Activated naive CD8-positive, alpha-beta T cell treated with anti-CD3 and anti-CD28 coated beads for 36 hours (primary cell): ENCODE measurements around the gene PAK3. TPM values are rescaled to one million over a fixed set of nuclear protein-coding genes. Genes with fewer than 3 reads are reported as not detected.

Experiments used
- DNase-seq: peaks from one replicate; pipeline ENCODE4 v3.0.0; 2021
- H3K27ac Mint-ChIP-seq: one replicate; pipeline ENCODE4 v1.8.0; 2022; ENCODE audit warnings: mild to moderate bottlenecking, moderate library complexity, mixed read lengths
- H3K27me3 Mint-ChIP-seq: one replicate; pipeline ENCODE4 v1.8.0; 2022; ENCODE audit warnings: mild to moderate bottlenecking, mixed read lengths
- H3K36me3 Mint-ChIP-seq: one replicate; pipeline ENCODE4 v1.8.0; 2021; ENCODE audit warnings: mild to moderate bottlenecking, mixed read lengths
- H3K4me1 Mint-ChIP-seq: one replicate; pipeline ENCODE4 v1.8.0; 2021; ENCODE audit warnings: mixed read lengths
- H3K4me3 Mint-ChIP-seq: one replicate; pipeline ENCODE4 v1.8.0; 2022; ENCODE audit warnings: mild to moderate bottlenecking, moderate library complexity, mixed read lengths
- H3K9me3 Mint-ChIP-seq: one replicate; pipeline ENCODE4 v1.8.0; 2022; ENCODE audit warnings: mixed read lengths
- total RNA-seq, 2 experiments: library from RNA; stranded (reverse); gene quantifications; one replicate each; pipeline ENCODE4 v1.2.3, GENCODE V29; 2021

PAK3 gene
- total RNA-seq, 2 experiments from 2014 or later = 0.62 TPM; not detected in 1

DNA sequence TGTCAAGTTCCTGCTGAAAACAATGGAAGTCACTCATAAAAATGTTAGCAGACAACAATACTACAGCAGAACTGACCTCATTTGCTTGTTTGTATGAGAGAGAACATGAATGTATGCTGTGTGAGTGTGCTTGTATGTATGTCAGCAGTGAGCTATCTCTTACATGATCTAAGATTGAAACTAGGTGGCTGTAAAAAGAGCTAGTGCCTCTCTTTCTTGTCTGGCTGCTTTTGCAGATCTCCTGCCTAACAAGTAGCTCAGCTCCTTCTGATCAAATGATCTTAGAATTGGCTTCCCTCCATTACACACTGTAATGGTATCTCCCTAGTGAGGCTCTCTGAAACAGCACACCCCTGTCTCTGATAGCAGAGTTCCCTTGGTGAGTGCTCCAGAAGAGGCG is 20.7 kb downstream of the PAK3 start:
- no peaks in the 10 kb centered on the region for H3K36me3 Mint-ChIP-seq
- H3K4me3 Mint-ChIP-seq = no peak overlapping the region
- no peak for DNase-seq
- no peaks in the 10 kb centered on the region for H3K4me1 Mint-ChIP-seq
- no peaks in the 10 kb centered on the region for H3K27me3 Mint-ChIP-seq
- no peak overlapping the region for H3K27ac Mint-ChIP-seq
- H3K9me3 Mint-ChIP-seq = no peaks in the 10 kb centered on the region

DNA sequence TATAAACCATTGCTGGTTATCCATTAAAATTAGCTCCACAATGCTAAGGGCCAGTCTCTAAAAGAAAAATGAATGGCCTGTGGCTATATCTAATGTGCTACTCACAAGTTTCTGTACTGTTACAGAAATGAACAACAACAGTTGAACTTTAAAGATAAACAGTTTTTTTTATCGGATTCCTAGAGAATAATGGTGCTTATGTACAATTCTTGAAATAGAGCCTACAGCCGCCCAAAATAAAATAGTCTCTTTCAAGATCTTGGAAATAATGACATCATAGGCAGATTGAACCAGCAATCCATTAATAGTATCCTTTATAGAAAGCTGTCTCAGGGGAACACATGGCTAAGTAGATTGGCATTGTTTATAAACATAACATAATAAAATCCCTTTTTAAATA is 23.4 kb downstream of the PAK3 start:
- H3K9me3 Mint-ChIP-seq = no peaks in the 10 kb centered on the region
- DNase-seq = no peak
- H3K27ac Mint-ChIP-seq = no peak overlapping the region
- no peak overlapping the region for H3K4me3 Mint-ChIP-seq
- peaks cover 1% of the 10 kb centered on the region for H3K4me1 Mint-ChIP-seq
- H3K27me3 Mint-ChIP-seq = no peaks in the 10 kb centered on the region
- H3K36me3 Mint-ChIP-seq = no peaks in the 10 kb centered on the region

DNA sequence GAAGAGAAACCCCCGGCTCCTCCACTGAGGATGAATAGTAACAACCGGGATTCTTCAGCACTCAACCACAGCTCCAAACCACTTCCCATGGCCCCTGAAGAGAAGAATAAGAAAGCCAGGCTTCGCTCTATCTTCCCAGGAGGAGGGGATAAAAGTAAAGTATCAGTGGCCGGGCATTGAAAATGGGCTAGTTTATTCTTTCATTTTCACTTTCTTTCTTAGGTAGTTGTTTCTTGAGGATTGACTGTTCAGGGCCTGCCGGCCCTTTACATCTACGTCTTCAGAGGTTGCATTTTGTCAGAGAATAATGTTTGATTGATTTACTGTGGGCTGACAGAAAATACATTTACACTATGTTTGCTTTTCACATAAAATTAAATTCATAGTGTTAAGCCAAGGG is 27.1 kb downstream of the PAK3 start:
- no peak for DNase-seq
- H3K27me3 Mint-ChIP-seq = no peaks in the 10 kb centered on the region
- H3K27ac Mint-ChIP-seq = peak overlapping the region; percentile 58
- H3K4me1 Mint-ChIP-seq = peaks cover 1% of the 10 kb centered on the region
- H3K4me3 Mint-ChIP-seq = peak overlapping the region; percentile 48
- H3K36me3 Mint-ChIP-seq = no peaks in the 10 kb centered on the region
- no peaks in the 10 kb centered on the region for H3K9me3 Mint-ChIP-seq

DNA sequence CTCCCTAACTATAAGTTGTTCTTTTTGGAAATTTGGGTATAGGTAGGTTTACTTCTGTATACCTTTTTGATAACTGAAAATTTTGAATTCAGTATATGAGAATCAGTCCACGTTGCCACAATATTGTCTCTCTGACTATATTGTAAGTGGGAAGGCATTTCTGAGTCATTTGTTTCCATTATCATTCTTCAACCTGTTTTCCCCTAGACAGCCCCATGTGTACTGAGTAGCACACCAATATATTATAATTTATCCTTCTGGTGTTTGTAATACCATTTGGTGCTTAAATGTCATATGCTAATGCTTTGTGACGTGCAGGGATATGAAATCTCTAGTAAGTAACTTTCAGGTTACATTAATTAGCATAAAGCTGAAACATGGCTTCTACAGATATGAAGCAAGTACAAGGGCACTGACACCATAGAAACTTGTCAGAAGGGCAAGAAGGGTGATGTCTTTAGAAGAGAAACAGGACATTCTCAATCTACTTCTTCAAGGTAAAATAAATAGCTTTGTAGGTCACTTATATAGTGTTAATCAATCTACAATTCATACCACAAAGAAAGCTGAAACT is 27.7 kb downstream of the PAK3 start:
- no peaks in the 10 kb centered on the region for H3K9me3 Mint-ChIP-seq
- peak overlapping the region; percentile 56 for H3K27ac Mint-ChIP-seq
- H3K27me3 Mint-ChIP-seq = no peaks in the 10 kb centered on the region

DNA sequence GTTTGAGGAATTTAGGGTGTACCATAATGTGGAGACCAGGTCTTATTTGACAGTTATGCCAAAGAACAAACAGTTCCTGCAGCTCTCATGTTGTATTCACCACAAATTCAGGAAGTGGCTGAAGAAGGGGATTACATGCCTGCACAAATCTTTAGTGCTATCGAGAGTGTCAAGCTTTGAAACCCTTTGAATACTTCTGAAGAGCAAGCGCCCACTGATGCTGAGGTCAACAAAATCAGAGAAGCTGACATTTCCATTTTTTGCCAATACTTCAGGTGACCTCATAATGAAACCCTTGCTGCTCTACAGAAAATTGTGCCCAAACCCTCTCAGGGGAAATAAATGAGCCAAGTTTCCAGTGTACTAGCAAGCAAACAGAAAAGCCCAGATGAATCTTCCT is 28.4 kb downstream of the PAK3 start:
- peak; percentile 1 for DNase-seq
- no peak overlapping the region for H3K4me3 Mint-ChIP-seq
- no peaks in the 10 kb centered on the region for H3K36me3 Mint-ChIP-seq
- peak overlapping the region; percentile 56 for H3K27ac Mint-ChIP-seq
- peaks cover 1% of the 10 kb centered on the region for H3K4me1 Mint-ChIP-seq
- no peaks in the 10 kb centered on the region for H3K9me3 Mint-ChIP-seq
- H3K27me3 Mint-ChIP-seq = no peaks in the 10 kb centered on the region

More for the DNA sequence above, 27.7 kb downstream of the PAK3 start:
- no peak for DNase-seq
- Mint-ChIP-seq H3K4me1 (peaks cover 1% of the 10 kb centered on the region), H3K36me3 (no peaks in the 10 kb centered on the region), H3K4me3 (no peak overlapping the region)

DNA sequence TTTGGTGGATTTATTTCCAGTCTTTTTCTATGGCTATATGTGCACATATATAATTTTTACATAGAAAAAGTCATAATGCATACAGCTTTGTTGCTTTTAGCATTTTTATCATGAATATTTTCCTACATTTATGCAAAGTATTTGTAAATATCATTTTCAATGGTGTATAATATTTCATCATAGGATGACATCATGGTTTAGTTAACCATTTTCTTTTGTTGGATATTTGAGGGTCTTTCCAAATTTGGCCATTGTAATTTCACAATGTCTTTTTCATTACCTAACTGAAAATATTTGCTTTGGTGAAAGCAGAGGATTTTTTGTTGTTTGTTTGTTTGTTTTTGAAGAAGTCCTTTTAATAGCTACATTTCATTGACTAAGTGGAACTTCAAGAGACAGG is 31.0 kb downstream of the PAK3 start:
- Mint-ChIP-seq H3K36me3 (no peaks in the 10 kb centered on the region), H3K4me1 (peaks cover 1% of the 10 kb centered on the region), H3K4me3 (no peak overlapping the region)

DNA sequence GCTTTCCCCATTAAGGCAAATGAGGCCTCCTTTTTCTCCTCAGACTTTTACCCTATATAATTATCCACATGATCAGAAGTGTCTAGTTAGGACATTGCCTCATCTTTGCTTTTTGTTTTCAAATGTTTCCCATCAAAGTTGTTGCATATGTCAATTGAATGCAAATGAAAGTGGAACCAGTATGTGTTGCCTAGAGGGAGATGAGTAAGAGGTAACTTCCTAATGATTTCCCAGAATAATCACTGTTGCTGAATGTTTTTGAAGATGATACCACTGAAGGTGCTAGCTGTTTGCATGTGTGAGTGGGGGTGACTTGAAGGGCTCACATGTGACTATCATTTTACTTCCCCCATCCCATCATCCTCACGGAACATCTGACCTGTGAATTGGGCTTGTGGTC is 33.9 kb downstream of the PAK3 start:
- H3K27ac Mint-ChIP-seq = no peak overlapping the region
- no peaks in the 10 kb centered on the region for H3K9me3 Mint-ChIP-seq

More for the DNA sequence above, 31.0 kb downstream of the PAK3 start:
- no peaks in the 10 kb centered on the region for H3K9me3 Mint-ChIP-seq
- H3K27me3 Mint-ChIP-seq = no peaks in the 10 kb centered on the region
- no peak for DNase-seq
- H3K27ac Mint-ChIP-seq = no peak overlapping the region

DNA sequence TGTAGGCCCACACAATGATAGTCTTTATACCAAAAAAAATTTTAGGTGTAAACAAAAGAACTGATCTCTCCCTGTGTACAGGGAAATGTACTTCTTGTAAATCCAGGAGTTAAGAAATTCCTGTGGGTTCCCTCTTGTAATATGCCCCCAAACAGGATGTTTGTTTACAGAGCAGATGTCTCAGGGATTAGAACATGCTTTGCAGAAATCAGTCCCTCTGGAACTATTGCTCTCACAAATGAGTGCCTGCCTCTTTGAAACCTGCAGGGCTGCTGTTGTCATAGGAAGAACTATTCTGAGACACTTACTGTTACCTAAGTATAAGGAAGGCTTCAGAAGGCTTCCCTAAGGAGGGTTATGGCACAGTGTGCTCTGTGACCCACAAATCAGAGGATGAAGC is 35.6 kb downstream of the PAK3 start:
- Mint-ChIP-seq H3K4me3 (no peak overlapping the region), H3K27ac (no peak overlapping the region), H3K9me3 (no peaks in the 10 kb centered on the region), H3K4me1 (no peaks in the 10 kb centered on the region), H3K27me3 (no peaks in the 10 kb centered on the region), H3K36me3 (no peaks in the 10 kb centered on the region)
- DNase-seq = no peak

More for the DNA sequence above, 33.9 kb downstream of the PAK3 start:
- Mint-ChIP-seq H3K4me3 (no peak overlapping the region), H3K4me1 (no peaks in the 10 kb centered on the region), H3K36me3 (no peaks in the 10 kb centered on the region), H3K27me3 (no peaks in the 10 kb centered on the region)
- DNase-seq = no peak

DNA sequence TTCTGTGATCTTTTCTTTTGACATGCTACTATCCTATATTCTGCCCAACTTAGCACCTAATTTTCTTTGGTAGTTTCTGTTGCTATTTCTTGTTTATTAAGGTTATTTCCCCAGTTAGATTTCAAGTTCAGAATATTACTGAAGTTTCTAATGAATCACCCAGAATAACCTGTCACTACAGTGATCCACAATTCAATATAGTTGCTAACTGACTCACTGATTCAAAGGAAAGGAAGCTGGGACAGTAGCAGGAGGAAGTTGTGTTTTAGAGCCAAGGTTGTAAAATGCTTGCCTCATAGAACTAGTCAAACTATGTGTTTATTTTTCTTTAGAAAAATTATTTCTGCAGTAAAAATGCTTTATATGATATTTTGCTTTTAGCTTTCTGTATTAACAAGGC is 37.4 kb downstream of the PAK3 start:
- H3K4me3 Mint-ChIP-seq = no peak overlapping the region
- DNase-seq = no peak
- H3K27me3 Mint-ChIP-seq = no peaks in the 10 kb centered on the region
- no peaks in the 10 kb centered on the region for H3K9me3 Mint-ChIP-seq
- H3K27ac Mint-ChIP-seq = no peak overlapping the region
- no peaks in the 10 kb centered on the region for H3K36me3 Mint-ChIP-seq
- H3K4me1 Mint-ChIP-seq = no peaks in the 10 kb centered on the region

DNA sequence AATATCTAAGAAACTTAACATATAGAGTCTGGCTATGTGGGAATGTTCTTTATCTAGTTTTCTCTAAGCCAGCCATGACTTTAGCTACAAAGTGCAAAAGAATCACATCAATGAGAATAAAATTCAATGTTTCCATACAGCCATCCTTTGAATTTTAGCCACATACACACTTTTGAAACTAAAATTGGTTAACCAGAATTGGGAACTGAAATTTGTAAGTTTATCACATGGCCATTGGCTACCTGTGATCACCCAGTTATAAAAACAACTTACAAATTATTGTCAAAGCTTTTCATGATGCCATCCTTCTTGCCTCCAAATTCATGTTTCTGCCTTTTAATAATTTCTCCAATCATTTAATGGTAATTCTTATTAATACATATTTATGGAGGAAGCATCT is 49.9 kb downstream of the PAK3 start:
- no peaks in the 10 kb centered on the region for H3K27me3 Mint-ChIP-seq
- no peak for DNase-seq
- no peaks in the 10 kb centered on the region for H3K36me3 Mint-ChIP-seq
- no peaks in the 10 kb centered on the region for H3K4me1 Mint-ChIP-seq
- no peaks in the 10 kb centered on the region for H3K9me3 Mint-ChIP-seq
- H3K4me3 Mint-ChIP-seq = no peak overlapping the region
- H3K27ac Mint-ChIP-seq = no peak overlapping the region

DNA sequence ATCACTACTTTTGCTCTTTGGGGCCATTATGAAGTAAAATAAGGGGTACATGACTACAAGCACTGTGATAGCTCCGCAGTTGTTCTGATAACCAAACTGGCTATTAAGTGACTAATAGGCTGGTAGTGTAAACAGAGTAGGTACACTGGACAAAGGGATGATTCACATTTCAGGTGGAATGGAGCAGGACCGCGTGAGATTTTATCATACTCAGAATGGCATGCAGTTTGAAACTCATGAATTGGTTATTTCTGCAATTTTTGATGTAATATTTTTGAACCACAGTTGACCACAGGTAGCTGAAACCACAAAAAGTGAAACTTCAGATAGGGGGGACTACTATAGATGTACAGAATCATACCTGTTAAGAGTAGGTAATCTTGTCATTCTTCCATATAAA is 55.8 kb downstream of the PAK3 start:
- DNase-seq = no peak
- Mint-ChIP-seq H3K27me3 (peaks cover 10% of the 10 kb centered on the region), H3K4me1 (no peaks in the 10 kb centered on the region), H3K27ac (no peak overlapping the region), H3K9me3 (no peaks in the 10 kb centered on the region), H3K36me3 (no peaks in the 10 kb centered on the region), H3K4me3 (no peak overlapping the region)

DNA sequence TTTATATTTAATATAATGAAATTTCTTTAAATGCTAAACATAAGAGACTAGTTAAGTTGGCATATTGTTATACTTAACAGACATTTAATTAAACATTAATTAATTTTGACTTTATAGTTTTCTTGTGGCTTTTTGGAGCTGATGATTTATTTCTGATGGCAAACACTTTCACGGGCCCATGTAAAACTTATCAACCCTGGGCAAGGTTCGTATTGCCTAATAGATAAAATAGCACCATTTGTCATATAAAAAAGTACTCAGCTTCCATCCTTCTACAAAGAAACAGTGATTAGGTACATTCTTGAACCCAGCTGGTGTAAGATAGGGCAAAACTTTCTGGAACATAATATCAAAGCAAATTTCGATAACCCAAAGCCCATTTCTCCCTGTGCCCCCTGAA is 63.2 kb downstream of the PAK3 start:
- Mint-ChIP-seq H3K4me3 (no peak overlapping the region), H3K36me3 (no peaks in the 10 kb centered on the region), H3K4me1 (no peaks in the 10 kb centered on the region), H3K27me3 (peaks cover 3% of the 10 kb centered on the region), H3K9me3 (no peaks in the 10 kb centered on the region), H3K27ac (no peak overlapping the region)
- DNase-seq = no peak

DNA sequence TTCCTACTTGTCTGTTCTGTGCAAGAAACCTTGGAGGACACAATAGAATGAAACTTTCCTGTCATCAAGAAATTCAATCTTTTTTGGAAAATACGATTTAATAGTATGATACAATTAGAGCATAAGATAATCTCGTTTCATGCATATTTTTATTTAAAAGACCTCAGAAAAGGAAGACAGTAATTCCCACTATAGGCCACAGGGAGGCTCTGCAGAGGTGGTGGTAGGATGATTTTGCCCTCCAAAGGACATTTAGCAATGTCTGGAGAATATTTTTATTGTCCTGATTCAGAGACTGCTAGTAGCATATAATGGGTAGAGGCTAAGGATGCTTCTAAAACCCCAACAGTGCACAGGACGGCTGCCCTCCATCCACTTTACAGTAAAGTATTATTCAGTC is 68.7 kb downstream of the PAK3 start:
- no peaks in the 10 kb centered on the region for H3K36me3 Mint-ChIP-seq
- H3K4me1 Mint-ChIP-seq = no peaks in the 10 kb centered on the region
- DNase-seq = no peak
- no peaks in the 10 kb centered on the region for H3K9me3 Mint-ChIP-seq
- no peak overlapping the region for H3K4me3 Mint-ChIP-seq
- H3K27me3 Mint-ChIP-seq = no peaks in the 10 kb centered on the region
- H3K27ac Mint-ChIP-seq = no peak overlapping the region

DNA sequence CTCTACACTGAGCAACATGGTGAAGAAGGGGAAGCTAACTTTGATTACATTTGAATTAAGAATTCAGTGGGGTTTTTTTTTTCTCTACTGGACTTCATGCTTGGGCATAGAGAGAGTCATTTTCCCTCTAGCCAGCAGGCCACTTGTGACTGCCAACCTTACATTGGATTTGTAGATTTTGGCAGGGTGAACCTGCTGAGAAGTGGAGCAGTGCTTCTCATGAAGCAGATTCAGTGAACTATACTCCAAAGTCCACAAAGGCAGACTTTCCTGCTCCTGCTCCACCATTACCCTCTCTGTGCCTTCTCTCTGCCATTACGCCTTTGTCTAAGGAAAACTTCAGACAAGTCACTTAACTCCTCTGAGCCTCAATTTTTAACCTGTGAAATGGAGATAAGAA is 69.9 kb downstream of the PAK3 start:
- Mint-ChIP-seq H3K9me3 (no peaks in the 10 kb centered on the region), H3K27me3 (no peaks in the 10 kb centered on the region)

DNA sequence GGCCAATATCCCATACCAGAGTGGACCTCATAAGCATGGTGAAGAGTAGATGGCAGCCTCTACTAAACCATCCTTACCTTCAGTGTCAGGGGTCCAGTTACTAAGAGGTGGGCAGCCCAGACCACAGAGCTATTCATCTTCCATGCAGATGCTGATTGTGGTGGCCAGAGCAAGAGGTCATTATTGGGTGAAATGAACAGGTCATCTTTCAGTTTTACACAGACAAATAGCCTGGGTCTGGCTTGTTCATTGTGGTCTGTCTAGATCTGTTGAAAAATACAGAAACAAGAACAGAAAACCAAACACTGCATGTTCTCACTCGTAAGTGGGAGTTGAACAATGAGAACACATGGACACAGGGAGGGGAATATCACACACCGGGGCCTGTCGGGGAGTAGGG is 71.3 kb downstream of the PAK3 start:
- Mint-ChIP-seq H3K4me1 (no peaks in the 10 kb centered on the region), H3K4me3 (no peak overlapping the region), H3K9me3 (no peaks in the 10 kb centered on the region), H3K27me3 (no peaks in the 10 kb centered on the region), H3K27ac (no peak overlapping the region), H3K36me3 (no peaks in the 10 kb centered on the region)
- no peak for DNase-seq

More for the DNA sequence above, 69.9 kb downstream of the PAK3 start:
- no peak overlapping the region for H3K4me3 Mint-ChIP-seq
- no peaks in the 10 kb centered on the region for H3K36me3 Mint-ChIP-seq
- no peaks in the 10 kb centered on the region for H3K4me1 Mint-ChIP-seq
- no peak for DNase-seq
- H3K27ac Mint-ChIP-seq = no peak overlapping the region

DNA sequence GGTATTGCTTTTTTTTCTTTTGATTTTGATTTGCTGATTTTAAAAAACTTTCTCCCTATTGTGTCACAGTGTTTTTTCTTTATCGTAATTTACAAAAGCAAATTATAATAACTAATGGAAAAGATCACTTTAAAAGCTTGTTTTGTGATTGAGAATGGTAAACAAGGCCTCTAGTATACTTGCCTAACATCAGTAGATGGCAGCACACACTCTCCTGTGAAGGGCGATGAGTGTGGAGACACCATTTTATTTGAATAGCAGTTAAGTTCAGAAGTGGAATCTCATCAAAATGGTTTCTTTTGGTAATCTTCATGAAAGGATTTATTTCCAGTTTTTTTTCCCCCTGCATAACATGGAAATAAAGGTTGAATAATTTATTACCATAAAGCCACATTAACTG is 72.3 kb downstream of the PAK3 start:
- DNase-seq = no peak
- no peak overlapping the region for H3K4me3 Mint-ChIP-seq
- H3K4me1 Mint-ChIP-seq = no peaks in the 10 kb centered on the region
- H3K36me3 Mint-ChIP-seq = no peaks in the 10 kb centered on the region
- H3K27me3 Mint-ChIP-seq = no peaks in the 10 kb centered on the region
- H3K9me3 Mint-ChIP-seq = no peaks in the 10 kb centered on the region
- H3K27ac Mint-ChIP-seq = no peak overlapping the region

DNA sequence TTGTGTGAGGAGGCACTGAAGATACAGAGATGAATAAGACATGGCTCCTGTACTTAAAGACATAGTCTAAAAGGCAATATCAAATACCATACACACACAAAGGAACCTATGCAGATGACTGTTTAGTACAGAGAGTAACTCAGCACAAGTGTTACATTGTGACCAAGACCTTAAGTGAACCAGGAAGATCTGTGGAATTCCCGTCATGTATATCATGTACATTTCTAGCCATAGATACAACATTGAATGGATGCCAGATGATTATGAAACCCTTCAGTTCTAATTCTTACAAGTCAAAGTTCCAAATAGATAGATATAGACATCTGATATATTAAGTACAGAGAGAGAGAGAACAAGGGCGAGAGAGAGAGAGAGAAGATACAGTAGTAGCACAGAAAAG is 73.2 kb downstream of the PAK3 start:
- Mint-ChIP-seq H3K4me3 (no peak overlapping the region), H3K27me3 (no peaks in the 10 kb centered on the region), H3K9me3 (no peaks in the 10 kb centered on the region), H3K27ac (no peak overlapping the region), H3K36me3 (no peaks in the 10 kb centered on the region), H3K4me1 (no peaks in the 10 kb centered on the region)
- DNase-seq = no peak
